HepG2 (cell line): ENCODE results near the gene IGLON5. TPM values are rescaled to one million over a fixed set of nuclear protein-coding genes. Genes with fewer than 3 reads are reported as not detected.

Experiments used
- ATAC-seq: fragments of 200-7000 bp; cut with Tn5 transposase; 3 replicates; pipeline ENCODE4 v1.9.1; 2020; ENCODE audit warnings: mild to moderate bottlenecking, moderate library complexity
- BruUV-seq: library from RNA; stranded (reverse); fragments of 400-500 nt; replicated peaks from 2 replicates; lab custom pipeline; 2021; lab: Mats Ljungman, UMichigan
- CTCF ChIA-PET: fragments of 300-600 bp; formaldehyde crosslinking; extraction: SDS; loops from one replicate; lab custom pipeline; 2021; ENCODE audit warnings: low total read pairs, inconsistent platforms, low intra/inter-chr PET ratio; lab: Yijun Ruan, JAX
- POLR2A ChIA-PET: fragments of 350-600 bp; sonication (Branson Sonifier 250); formaldehyde crosslinking; loops from one replicate; lab custom pipeline; 2020; ENCODE audit warnings: antibody characterized with exemption, inconsistent platforms; lab: Yijun Ruan, JAX
- DNase-seq: peaks from one replicate; pipeline ENCODE4 v3.0.0-alpha.2; 2015; ENCODE audit warnings: low spot score
- FAIRE-seq: peaks from 3 replicates; lab custom pipeline; 2011; peaks lifted over from hg19 to GRCh38; lab: Jason Lieb, UNC
- H2AFZ ChIP-seq: one replicate; pipeline ENCODE4 v1.6.1; 2011; ENCODE audit warnings: low read length, inconsistent platforms
- H3K27ac ChIP-seq: fragments of 300-600 bp; 3 replicates; pipeline ENCODE4 v1.8.0; 2011; ENCODE audit warnings: mixed run types, mild to moderate bottlenecking, mixed read lengths, low read length, inconsistent platforms; ENCODE audit not compliant: insufficient read depth; ENCODE audit errors: extremely low read length
- H3K27me3 ChIP-seq, 2 experiments: fragments of 200-600 bp in 1 of 2; 2 replicates in 1 of 2; 3 replicates in 1 of 2; pipeline versions ENCODE4 v1.6.0 to v1.8.0; 2011; ENCODE audit warnings: low read length in 2 of 2, mild to moderate bottlenecking in 2 of 2, moderate library complexity in 2 of 2, inconsistent platforms in 1 of 2; ENCODE audit not compliant: insufficient read depth in 2 of 2, control insufficient read depth in 1 of 2
- H3K36me3 ChIP-seq, 2 experiments: fragments of 200-600 bp in 1 of 2; replicated peaks in 1 of 2; 2 replicates in 1 of 2; 3 replicates in 1 of 2; pipeline versions ENCODE4 v1.5.1 to v1.8.0; 2011; ENCODE audit warnings: low read length in 2 of 2, inconsistent platforms in 1 of 2; ENCODE audit not compliant: insufficient read depth in 2 of 2, control insufficient read depth in 1 of 2
- H3K4me1 ChIP-seq: 2 replicates; pipeline ENCODE4 v1.5.1; 2012; ENCODE audit warnings: low read length, inconsistent platforms; ENCODE audit not compliant: insufficient read depth
- H3K4me2 ChIP-seq: 2 replicates; pipeline ENCODE4 v1.6.0; 2011; ENCODE audit warnings: low read depth, low read length, inconsistent platforms
- H3K4me3 ChIP-seq, 3 experiments: fragments of 200-600 bp in 1 of 3; sonication (generic), shearing (Covaris generic) in 1 of 3; replicated peaks in 1 of 3; 2 replicates each; pipeline ENCODE4 v1.5.1; 2011 to 2016; ENCODE audit warnings: low read length in 3 of 3, inconsistent platforms in 2 of 3, low read depth in 2 of 3, mild to moderate bottlenecking in 2 of 3, control low read depth in 1 of 3, mixed read lengths in 1 of 3; ENCODE audit not compliant: insufficient read depth in 1 of 3
- H3K79me2 ChIP-seq: one replicate; pipeline ENCODE4 v1.6.1; 2011; ENCODE audit warnings: low read length, inconsistent platforms; ENCODE audit not compliant: insufficient read depth
- H3K9ac ChIP-seq: 2 replicates; pipeline ENCODE4 v1.6.0; 2011; ENCODE audit warnings: mild to moderate bottlenecking, low read depth, low read length, inconsistent platforms; ENCODE audit not compliant: insufficient read depth
- H3K9me3 ChIP-seq: 2 replicates; pipeline ENCODE4 v1.5.1; 2012; ENCODE audit warnings: mild to moderate bottlenecking, low read length
- H4K20me1 ChIP-seq: 2 replicates; pipeline ENCODE4 v1.6.0; 2011; ENCODE audit warnings: inconsistent platforms, mild to moderate bottlenecking, low read length, moderate library complexity; ENCODE audit not compliant: insufficient read depth
- CC2D1A ChIP-seq: sonication (generic); formaldehyde crosslinking; IDR thresholded peaks from 2 replicates; pipeline ENCODE4 v1.8.1; 2023; ENCODE audit warnings: mild to moderate bottlenecking, missing genetic modification reagents
- POGZ ChIP-seq: sonication (generic); formaldehyde crosslinking; IDR thresholded peaks from 2 replicates; pipeline ENCODE4 v1.4.0; 2020; ENCODE audit warnings: mild to moderate bottlenecking, missing genetic modification reagents
- PPARG ChIP-seq: conservative IDR thresholded peaks from 2 replicates; pipeline ENCODE4 v1.6.1; 2016; ENCODE audit warnings: missing biosample characterization, missing genetic modification reagents
- SP5 ChIP-seq: IDR thresholded peaks from 2 replicates; pipeline ENCODE4 v1.6.1; 2016; ENCODE audit warnings: low read depth, borderline replicate concordance
- WGBS: methylation state at CpG from one replicate; pipeline ENCODE4 v1.1.6; 2017; ENCODE audit warnings: low lambda C conversion rate; 5-methylcytosine and 5-hydroxymethylcytosine counted together
- in situ Hi-C: cut with HindIII; loops from 2 replicates; pipeline ENCODE4 v1.10.0; 2017; ENCODE audit warnings: low pct_unique_long_range_greater_than_20kb; ENCODE audit not compliant: extremely low pct_ligation_motif_present
- intact Hi-C: fragments of 100-400 bp; cut with micrococcal nuclease; formaldehyde crosslinking; loops from one replicate; pipeline ENCODE4 v1.10.0; 2022; ENCODE audit not compliant: unreplicated experiment
- polyA plus RNA-seq, 8 experiments: library from polyadenylated mRNA; depleted of rRNA in 3 of 8; stranded (reverse) in 7 of 8; unstranded in 1 of 8; fragments of >200 nt; fragmentation: Illumina TruSeq in 4 of 8; extraction: Trizol in 4 of 8; gene quantifications; 2 replicates each; pipeline versions ENCODE4 v1.2.1 to v1.2.3, GENCODE V29; 2011 to 2016; ENCODE audit warnings: low read depth in 4 of 8, missing spikeins in 1 of 8, mixed read lengths in 1 of 8; ENCODE audit not compliant: insufficient read depth in 1 of 8
- total RNA-seq, 5 experiments: library from RNA; depleted of rRNA; stranded (reverse); fragments of >200 nt; fragmentation: Illumina TruSeq; extraction: Trizol; gene quantifications; 2 replicates each; pipeline ENCODE4 v1.2.3, GENCODE V29; 2016; ENCODE audit warnings: low read depth in 1 of 5
- TF ChIP-seq, protein P1 (sequence below): sonication (generic); formaldehyde crosslinking; IDR thresholded peaks from 2 replicates; pipeline ENCODE4 v1.5.1; 2020; ENCODE audit warnings: missing genetic modification reagents, mild to moderate bottlenecking, borderline replicate concordance
- TF ChIP-seq, protein P2 (sequence below): sonication (generic); formaldehyde crosslinking; IDR thresholded peaks from 2 replicates; pipeline ENCODE4 v1.4.0; 2020; ENCODE audit warnings: low read depth, mild to moderate bottlenecking, missing genetic modification reagents

The IGLON5 gene
- total and polyA plus RNA-seq, 2 of the 13 experiments (the other 11 are each of a cell fraction or from before 2014, with no cell fraction given) = 0.04 to 5.7 TPM

DNA sequence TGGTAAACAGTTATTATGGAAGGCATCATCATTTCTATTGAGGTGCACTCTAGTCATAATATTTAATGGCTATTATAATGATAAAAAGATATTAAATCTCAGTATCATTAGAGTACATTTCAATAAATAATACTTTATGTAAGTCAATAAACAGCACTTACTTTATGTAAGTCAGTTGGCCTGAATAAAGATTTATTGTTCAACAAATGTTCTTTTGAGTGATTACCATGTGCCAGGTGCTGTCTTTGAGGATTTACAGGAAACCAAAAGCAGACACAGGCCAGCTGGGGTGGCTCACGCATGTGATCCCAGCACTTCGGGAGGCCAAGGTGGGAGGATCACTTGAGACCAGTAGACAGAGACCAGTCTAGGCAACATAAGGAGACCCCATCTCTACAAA lies 66.0 kb downstream of the IGLON5 start (continued):
- TF ChIP-seq SP5 (CRISPR knock-in tag) = no peak
- TF ChIP-seq, protein P1, sequence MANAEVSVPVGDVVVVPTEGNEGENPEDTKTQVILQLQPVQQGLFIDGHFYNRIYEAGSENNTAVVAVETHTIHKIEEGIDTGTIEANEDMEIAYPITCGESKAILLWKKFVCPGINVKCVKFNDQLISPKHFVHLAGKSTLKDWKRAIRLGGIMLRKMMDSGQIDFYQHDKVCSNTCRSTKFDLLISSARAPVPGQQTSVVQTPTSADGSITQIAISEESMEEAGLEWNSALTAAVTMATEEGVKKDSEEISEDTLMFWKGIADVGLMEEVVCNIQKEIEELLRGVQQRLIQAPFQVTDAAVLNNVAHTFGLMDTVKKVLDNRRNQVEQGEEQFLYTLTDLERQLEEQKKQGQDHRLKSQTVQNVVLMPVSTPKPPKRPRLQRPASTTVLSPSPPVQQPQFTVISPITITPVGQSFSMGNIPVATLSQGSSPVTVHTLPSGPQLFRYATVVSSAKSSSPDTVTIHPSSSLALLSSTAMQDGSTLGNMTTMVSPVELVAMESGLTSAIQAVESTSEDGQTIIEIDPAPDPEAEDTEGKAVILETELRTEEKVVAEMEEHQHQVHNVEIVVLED = no peak

DNA sequence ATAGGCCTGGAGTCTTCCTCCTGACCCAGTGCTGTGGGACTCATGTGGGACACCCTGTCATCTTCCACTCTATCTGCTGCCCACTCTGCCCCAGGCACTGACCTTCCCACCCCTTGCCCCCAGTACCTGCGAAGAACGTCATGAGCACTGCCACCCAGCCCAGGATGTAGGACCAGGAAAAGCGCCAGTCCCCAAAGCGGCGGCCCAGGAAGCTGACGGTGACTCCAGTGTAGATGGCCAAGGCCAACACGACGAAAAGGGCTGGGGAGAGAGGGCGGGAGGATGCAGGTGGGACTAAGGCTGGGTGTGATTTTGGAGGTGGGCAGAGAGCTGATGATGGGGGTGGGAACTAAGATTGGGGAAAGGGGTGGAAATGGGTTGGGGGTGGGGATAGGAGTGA lies 68.9 kb downstream of the IGLON5 start:
- no TSS peak for BruUV-seq
- ATAC-seq (no peak), DNase-seq (no peak), FAIRE-seq (no peak)
- Histone ChIP-seq H3K9me3 (peaks cover 5% of the 10 kb centered on the region), H3K9ac (no peak overlapping the region), H3K36me3 (no peaks in the 10 kb centered on the region), H3K79me2 (no peaks in the 10 kb centered on the region), H3K27ac (no peak overlapping the region), H3K27me3 (peaks cover 2 to 3% of the 10 kb centered on the region in 2 experiments; a peak in 1 of 5 replicates), H3K4me2 (no peak overlapping the region), H2AFZ (no peak overlapping the region), H4K20me1 (no peaks in the 10 kb centered on the region), H3K4me3 (no peak overlapping the region), H3K4me1 (peaks cover 12% of the 10 kb centered on the region; the same call in 1 of the 2 replicates)
- POLR2A ChIA-PET = interaction anchor here (1.3 kb wide), 1 partner anchor 8 kb away, joined by 7 read pairs; the partner anchor contains the start of gene LIM2
- TF ChIP-seq, protein P2, sequence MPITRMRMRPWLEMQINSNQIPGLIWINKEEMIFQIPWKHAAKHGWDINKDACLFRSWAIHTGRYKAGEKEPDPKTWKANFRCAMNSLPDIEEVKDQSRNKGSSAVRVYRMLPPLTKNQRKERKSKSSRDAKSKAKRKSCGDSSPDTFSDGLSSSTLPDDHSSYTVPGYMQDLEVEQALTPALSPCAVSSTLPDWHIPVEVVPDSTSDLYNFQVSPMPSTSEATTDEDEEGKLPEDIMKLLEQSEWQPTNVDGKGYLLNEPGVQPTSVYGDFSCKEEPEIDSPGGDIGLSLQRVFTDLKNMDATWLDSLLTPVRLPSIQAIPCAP (CRISPR knock-in tag) = no peak
- TF ChIP-seq PPARG (CRISPR knock-in tag) (no peak), CC2D1A (CRISPR knock-in tag) (no peak), POGZ (CRISPR knock-in tag) (no peak)
- WGBS = 86% methylated on average over 9 of the region's 9 CpGs
- intact Hi-C loops (no loop called here), in situ Hi-C loops (no loop called here)
- CTCF ChIA-PET = no interaction called here

Other genes starting within 250 kb of the IGLON5 start
- not detected in 2 replicates for gene KLK13, start 246.6 kb upstream of the IGLON5 start, total RNA-seq (2016; rRNA removed; fragmentation: Illumina TruSeq; extraction: Trizol)
- 0.09 TPM in 1 of 2 replicates, not detected in the other for gene KLK13, start 246.6 kb upstream of the IGLON5 start, polyA plus RNA-seq (2011; rRNA removed)
- not detected in 2 replicates for gene KLK14, start 228.8 kb upstream of the IGLON5 start, total RNA-seq (2016; rRNA removed; fragmentation: Illumina TruSeq; extraction: Trizol)
- not detected in 2 replicates for gene KLK14, start 228.8 kb upstream of the IGLON5 start, polyA plus RNA-seq (2011; rRNA removed)
- 1.9 and 2.9 TPM in 2 replicates for gene CTU1, start 203.2 kb upstream of the IGLON5 start, total RNA-seq (2016; rRNA removed; fragmentation: Illumina TruSeq; extraction: Trizol)
- 1.9 and 2.5 TPM in 2 replicates for gene CTU1, start 203.2 kb upstream of the IGLON5 start, polyA plus RNA-seq (2011; rRNA removed)
- not detected in 2 replicates for gene SIGLEC9, start 186.7 kb upstream of the IGLON5 start, total RNA-seq (2016; rRNA removed; fragmentation: Illumina TruSeq; extraction: Trizol)
- gene SIGLEC9, start 186.7 kb upstream of the IGLON5 start, polyA plus RNA-seq (2011; rRNA removed) = not detected in 2 replicates
- not detected in 2 replicates for gene SIGLEC7, start 169.3 kb upstream of the IGLON5 start, total RNA-seq (2016; rRNA removed; fragmentation: Illumina TruSeq; extraction: Trizol)
- gene SIGLEC7, start 169.3 kb upstream of the IGLON5 start, polyA plus RNA-seq (2011; rRNA removed) = 0.17 TPM in 1 of 2 replicates, not detected in the other
- gene CD33, start 86.6 kb upstream of the IGLON5 start, total RNA-seq (2016; rRNA removed; fragmentation: Illumina TruSeq; extraction: Trizol) = 0.29 TPM in 1 of 2 replicates, not detected in the other
- 0.07 TPM in 1 of 2 replicates, not detected in the other for gene CD33, start 86.6 kb upstream of the IGLON5 start, polyA plus RNA-seq (2011; rRNA removed)
- not detected in 2 replicates for gene SIGLECL1, start 60.6 kb upstream of the IGLON5 start, total RNA-seq (2016; rRNA removed; fragmentation: Illumina TruSeq; extraction: Trizol)
- gene SIGLECL1, start 60.6 kb upstream of the IGLON5 start, polyA plus RNA-seq (2011; rRNA removed) = not detected in 2 replicates
- gene VSIG10L, start 30.5 kb downstream of the IGLON5 start, total RNA-seq (2016; rRNA removed; fragmentation: Illumina TruSeq; extraction: Trizol) = 1.8 and 2.7 TPM in 2 replicates
- gene VSIG10L, start 30.5 kb downstream of the IGLON5 start, polyA plus RNA-seq (2011; rRNA removed) = 8.0 and 8.5 TPM in 2 replicates
- 678 and 853 TPM in 2 replicates for gene ETFB, start 54.7 kb downstream of the IGLON5 start, total RNA-seq (2016; rRNA removed; fragmentation: Illumina TruSeq; extraction: Trizol)
- 1,171 and 1,314 TPM in 2 replicates for gene ETFB, start 54.7 kb downstream of the IGLON5 start, polyA plus RNA-seq (2011; rRNA removed)
- gene CLDND2, start 57.4 kb downstream of the IGLON5 start, total RNA-seq (2016; rRNA removed; fragmentation: Illumina TruSeq; extraction: Trizol) = 1.1 and 1.8 TPM in 2 replicates
- gene CLDND2, start 57.4 kb downstream of the IGLON5 start, polyA plus RNA-seq (2011; rRNA removed) = 0.84 and 1.6 TPM in 2 replicates
- gene NKG7, start 61.0 kb downstream of the IGLON5 start, total RNA-seq (2016; rRNA removed; fragmentation: Illumina TruSeq; extraction: Trizol) = not detected in 2 replicates
- gene NKG7, start 61.0 kb downstream of the IGLON5 start, polyA plus RNA-seq (2011; rRNA removed) = 0.21 and 0.40 TPM in 2 replicates
- not detected in 2 replicates for gene LIM2, start 76.3 kb downstream of the IGLON5 start, total RNA-seq (2016; rRNA removed; fragmentation: Illumina TruSeq; extraction: Trizol)
- 1.3 and 1.8 TPM in 2 replicates for gene LIM2, start 76.3 kb downstream of the IGLON5 start, polyA plus RNA-seq (2011; rRNA removed)
- not detected in 2 replicates for gene C19orf84, start 78.9 kb downstream of the IGLON5 start, total RNA-seq (2016; rRNA removed; fragmentation: Illumina TruSeq; extraction: Trizol)
- gene C19orf84, start 78.9 kb downstream of the IGLON5 start, polyA plus RNA-seq (2011; rRNA removed) = 0.05 and 0.20 TPM in 2 replicates
- not detected in 2 replicates for gene SIGLEC10, start 106.0 kb downstream of the IGLON5 start, total RNA-seq (2016; rRNA removed; fragmentation: Illumina TruSeq; extraction: Trizol)
- not detected in 2 replicates for gene SIGLEC10, start 106.0 kb downstream of the IGLON5 start, polyA plus RNA-seq (2011; rRNA removed)
- not detected in 2 replicates for gene SIGLEC8, start 146.8 kb downstream of the IGLON5 start, total RNA-seq (2016; rRNA removed; fragmentation: Illumina TruSeq; extraction: Trizol)
- gene SIGLEC8, start 146.8 kb downstream of the IGLON5 start, polyA plus RNA-seq (2011; rRNA removed) = not detected in 2 replicates
- not detected in 2 replicates for gene CEACAM18, start 166.9 kb downstream of the IGLON5 start, total RNA-seq (2016; rRNA removed; fragmentation: Illumina TruSeq; extraction: Trizol)
- not detected in 2 replicates for gene CEACAM18, start 166.9 kb downstream of the IGLON5 start, polyA plus RNA-seq (2011; rRNA removed)
- gene SIGLEC12, start 190.2 kb downstream of the IGLON5 start, total RNA-seq (2016; rRNA removed; fragmentation: Illumina TruSeq; extraction: Trizol) = not detected in 2 replicates
- gene SIGLEC12, start 190.2 kb downstream of the IGLON5 start, polyA plus RNA-seq (2011; rRNA removed) = not detected in 2 replicates
- gene SIGLEC6, start 220.0 kb downstream of the IGLON5 start, total RNA-seq (2016; rRNA removed; fragmentation: Illumina TruSeq; extraction: Trizol) = not detected in 2 replicates
- gene SIGLEC6, start 220.0 kb downstream of the IGLON5 start, polyA plus RNA-seq (2011; rRNA removed) = not detected in 2 replicates